Fibroblast of pulmonary artery (primary cell): ENCODE results near the gene KRT83.

Experiments
- DNase-seq: peaks from one replicate; pipeline ENCODE4 v3.0.0-alpha.2; 2010; ENCODE audit warnings: low read depth
- H3K4me3 ChIP-seq: replicated peaks from 2 replicates; pipeline ENCODE4 v1.5.1; 2011; ENCODE audit warnings: low read depth, mild to moderate bottlenecking, control low read depth, low read length, moderate library complexity
- TF ChIP-seq, protein P1 (sequence below): IDR thresholded peaks from 2 replicates; pipeline ENCODE4 v1.5.1; 2011; ENCODE audit warnings: mild to moderate bottlenecking, control low read depth, low read length, inconsistent platforms; ENCODE audit errors: missing control alignments

The KRT83 gene

GRCh38 chr12:52278575-52279421, 42.4 kb downstream of the KRT83 start:
- peak; percentile 79 for DNase-seq
- no peak overlapping the region for H3K4me3 ChIP-seq
- TF ChIP-seq, protein P1, sequence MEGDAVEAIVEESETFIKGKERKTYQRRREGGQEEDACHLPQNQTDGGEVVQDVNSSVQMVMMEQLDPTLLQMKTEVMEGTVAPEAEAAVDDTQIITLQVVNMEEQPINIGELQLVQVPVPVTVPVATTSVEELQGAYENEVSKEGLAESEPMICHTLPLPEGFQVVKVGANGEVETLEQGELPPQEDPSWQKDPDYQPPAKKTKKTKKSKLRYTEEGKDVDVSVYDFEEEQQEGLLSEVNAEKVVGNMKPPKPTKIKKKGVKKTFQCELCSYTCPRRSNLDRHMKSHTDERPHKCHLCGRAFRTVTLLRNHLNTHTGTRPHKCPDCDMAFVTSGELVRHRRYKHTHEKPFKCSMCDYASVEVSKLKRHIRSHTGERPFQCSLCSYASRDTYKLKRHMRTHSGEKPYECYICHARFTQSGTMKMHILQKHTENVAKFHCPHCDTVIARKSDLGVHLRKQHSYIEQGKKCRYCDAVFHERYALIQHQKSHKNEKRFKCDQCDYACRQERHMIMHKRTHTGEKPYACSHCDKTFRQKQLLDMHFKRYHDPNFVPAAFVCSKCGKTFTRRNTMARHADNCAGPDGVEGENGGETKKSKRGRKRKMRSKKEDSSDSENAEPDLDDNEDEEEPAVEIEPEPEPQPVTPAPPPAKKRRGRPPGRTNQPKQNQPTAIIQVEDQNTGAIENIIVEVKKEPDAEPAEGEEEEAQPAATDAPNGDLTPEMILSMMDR: peak; percentile 86

- no peak overlapping the region for H3K4me3 ChIP-seq
- DNase-seq: peak; percentile 16
- TF ChIP-seq, protein P1: no peak
These were observed 43.5 kb downstream of the KRT83 start for GRCh38 chr12:52277486-52278245.

- TF ChIP-seq, protein P1: no peak
- DNase-seq: no peak
- no peak overlapping the region for H3K4me3 ChIP-seq
These were observed 45.5 kb downstream of the KRT83 start for GRCh38 chr12:52275686-52276085.

GRCh38 chr12:52274521-52275120, 46.6 kb downstream of the KRT83 start, which contains the start of gene KRT86:
KRT86 (plus strand) TSS chr12:52274645; CDS start chr12:52301917, 27,272 bp downstream.
- TF ChIP-seq, protein P1: no peak
- H3K4me3 ChIP-seq: no peak within 1 kb of the TSS
- DNase-seq: no peak

DNA sequence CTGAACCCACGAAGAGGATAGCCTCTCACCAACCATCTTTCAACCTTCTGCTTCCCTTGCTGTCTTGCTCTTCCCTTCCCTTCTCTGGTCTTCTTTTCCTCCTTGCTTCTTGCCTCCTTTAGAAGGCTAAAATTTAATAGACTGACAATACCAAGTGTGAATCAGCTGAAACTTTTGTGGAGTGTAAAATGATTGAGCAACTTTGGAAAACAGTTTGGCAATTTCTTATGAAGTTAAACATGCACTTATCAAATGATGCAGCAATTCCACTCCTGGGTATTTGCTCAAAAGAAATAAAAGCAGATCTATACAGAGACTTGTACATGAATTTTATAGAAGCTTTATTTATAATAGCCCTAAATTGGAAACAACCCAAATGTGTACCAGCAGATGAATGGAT, 50.0 kb downstream of the KRT83 start:
- H3K4me3 ChIP-seq: no peak overlapping the region
- TF ChIP-seq, protein P1: no peak
- peak; percentile 54 for DNase-seq

DNA sequence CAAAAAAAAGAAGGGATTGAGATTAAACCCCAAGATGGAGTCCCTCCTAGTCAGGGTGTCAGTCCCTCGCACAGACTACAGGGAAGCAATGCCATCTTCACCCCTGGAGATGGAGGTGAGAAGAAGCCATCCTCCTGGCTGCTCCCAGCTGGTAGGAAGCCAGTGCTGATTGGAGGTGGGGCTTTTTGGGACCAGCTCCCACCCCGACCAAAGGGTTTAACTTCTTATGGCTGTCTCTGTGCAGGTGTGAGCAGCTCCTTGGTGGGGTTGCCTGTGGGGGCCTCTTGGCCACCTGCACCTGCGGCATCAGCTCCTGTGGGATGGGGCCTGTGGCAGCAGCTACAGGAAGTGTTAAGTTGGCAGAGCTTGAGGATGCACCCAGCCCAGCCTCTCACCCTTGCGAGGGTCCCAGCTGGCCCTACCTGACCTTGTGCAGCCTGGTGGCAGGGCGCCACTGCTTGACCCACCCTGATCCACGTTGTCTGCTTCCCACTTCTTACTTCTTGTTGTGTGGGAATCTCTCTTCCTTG, 50.6 kb downstream of the KRT83 start:
- TF ChIP-seq, protein P1: no peak
- DNase-seq: no peak
- H3K4me3 ChIP-seq: no peak overlapping the region
